IMR-90 (cell line): ENCODE data around the gene EVI2A. TPM values are rescaled to one million over a fixed set of nuclear protein-coding genes. Genes with fewer than 3 reads are reported as not detected.

Experiments used
- ATAC-seq: fragments of 200-7000 bp; cut with Tn5 transposase; 2 replicates; pipeline ENCODE4 v1.9.1; 2020; ENCODE audit warnings: low read depth, mild to moderate bottlenecking, moderate library complexity
- BruUV-seq: library from RNA; stranded (reverse); fragments of 400-500 nt; replicated peaks from 2 replicates; lab custom pipeline; 2021; lab: Mats Ljungman, UMichigan
- CTCF ChIA-PET: fragments of 300-600 bp; formaldehyde crosslinking; extraction: SDS; loops from one replicate; lab custom pipeline; 2021; ENCODE audit warnings: antibody characterized with exemption; lab: Yijun Ruan, JAX
- POLR2A ChIA-PET: fragments of 300-600 bp; sonication (Branson Sonifier 250); formaldehyde crosslinking; loops from one replicate; lab custom pipeline; 2022; ENCODE audit warnings: antibody characterized with exemption; ENCODE audit not compliant: unreplicated experiment; lab: Charles Lee
- DNase-seq: peaks from one replicate; pipeline ENCODE4 v3.0.0; 2013
- H2AFZ ChIP-seq: replicated peaks from 2 replicates; pipeline ENCODE3; 2013; ENCODE audit warnings: low read length, mild to moderate bottlenecking; ENCODE audit not compliant: poor library complexity
- H2AK5ac ChIP-seq: 2 replicates; pipeline ENCODE4 v1.6.1; 2013; ENCODE audit warnings: low read depth, low read length, inconsistent platforms
- H2AK9ac ChIP-seq: replicated peaks from 2 replicates; pipeline ENCODE3; 2013; ENCODE audit warnings: mild to moderate bottlenecking, low read depth, low read length, moderate library complexity; ENCODE audit not compliant: poor library complexity
- H2BK120ac ChIP-seq: 2 replicates; pipeline ENCODE4 v1.6.1; 2013; ENCODE audit warnings: low read depth, low read length, inconsistent platforms
- H2BK15ac ChIP-seq: 3 replicates; pipeline ENCODE4 v1.6.1; 2013; ENCODE audit warnings: low read depth, low read length, inconsistent platforms
- H2BK20ac ChIP-seq: 2 replicates; pipeline ENCODE4 v1.6.1; 2013; ENCODE audit warnings: low read depth, mild to moderate bottlenecking, inconsistent platforms, low read length, moderate library complexity
- H2BK5ac ChIP-seq: 2 replicates; pipeline ENCODE4 v1.6.1; 2013; ENCODE audit warnings: mild to moderate bottlenecking, low read depth, low read length, inconsistent platforms; ENCODE audit not compliant: poor library complexity, severe bottlenecking
- H3K14ac ChIP-seq: replicated peaks from 2 replicates; pipeline ENCODE4 v1.6.1; 2013; ENCODE audit warnings: low read depth, low read length, inconsistent platforms
- H3K18ac ChIP-seq: 2 replicates; pipeline ENCODE4 v1.6.1; 2013; ENCODE audit warnings: low read depth, low read length, control low read depth
- H3K23ac ChIP-seq: 2 replicates; pipeline ENCODE4 v1.6.1; 2013; ENCODE audit warnings: low read depth, low read length, inconsistent platforms
- H3K27ac ChIP-seq: 2 replicates; pipeline ENCODE4 v1.5.1; 2013; ENCODE audit warnings: mild to moderate bottlenecking, control low read depth, low read length; ENCODE audit not compliant: insufficient read depth
- H3K27me3 ChIP-seq: 2 replicates; pipeline ENCODE4 v1.6.1; 2013; ENCODE audit warnings: low read length; ENCODE audit not compliant: control insufficient read depth, insufficient read depth
- H3K36me3 ChIP-seq: 2 replicates; pipeline ENCODE4 v1.6.1; 2013; ENCODE audit warnings: low read length, mixed read lengths; ENCODE audit not compliant: control insufficient read depth, insufficient read depth
- H3K4ac ChIP-seq: 2 replicates; pipeline ENCODE4 v1.6.1; 2013; ENCODE audit warnings: low read depth, low read length, inconsistent platforms
- H3K4me1 ChIP-seq: 2 replicates; pipeline ENCODE4 v1.6.1; 2013; ENCODE audit warnings: low read length, mixed read lengths; ENCODE audit not compliant: control insufficient read depth, insufficient read depth
- H3K4me2 ChIP-seq: 2 replicates; pipeline ENCODE4 v1.6.1; 2013; ENCODE audit warnings: low read depth, mild to moderate bottlenecking, control low read depth, low read length, moderate library complexity
- H3K4me3 ChIP-seq: 2 replicates; pipeline ENCODE4 v1.5.1; 2013; ENCODE audit warnings: low read depth, mild to moderate bottlenecking, control low read depth, low read length, moderate library complexity; ENCODE audit not compliant: insufficient read depth
- H3K56ac ChIP-seq: 2 replicates; pipeline ENCODE4 v1.6.1; 2013; ENCODE audit warnings: low read length, inconsistent platforms; ENCODE audit not compliant: insufficient read depth; ENCODE audit errors: extremely low read depth
- H3K79me1 ChIP-seq, 2 experiments: 2 replicates each; pipeline ENCODE4 v1.6.1; 2013; ENCODE audit warnings: low read length in 2 of 2, inconsistent platforms in 1 of 2, low read depth in 1 of 2
- H3K9ac ChIP-seq: 2 replicates; pipeline ENCODE4 v1.6.1; 2013; ENCODE audit warnings: low read depth, low read length, control low read depth
- H3K9me1 ChIP-seq: 2 replicates; pipeline ENCODE4 v1.6.1; 2013; ENCODE audit warnings: low read length, inconsistent platforms; ENCODE audit not compliant: insufficient read depth
- H3K9me3 ChIP-seq: 2 replicates; pipeline ENCODE4 v1.6.1; 2013; ENCODE audit warnings: low read length; ENCODE audit not compliant: control insufficient read depth, insufficient read depth
- H4K20me1 ChIP-seq: 2 replicates; pipeline ENCODE4 v1.6.1; 2013; ENCODE audit warnings: low read length, inconsistent platforms; ENCODE audit not compliant: insufficient read depth
- H4K5ac ChIP-seq: 2 replicates; pipeline ENCODE4 v1.6.1; 2013; ENCODE audit warnings: mild to moderate bottlenecking, low read depth, low read length, control low read depth
- H4K8ac ChIP-seq, 2 experiments: 2 replicates each; pipeline ENCODE4 v1.6.1; 2013; ENCODE audit warnings: low read depth in 2 of 2, low read length in 2 of 2, control low read depth in 1 of 2, inconsistent platforms in 1 of 2
- H4K91ac ChIP-seq: 2 replicates; pipeline ENCODE4 v1.6.1; 2013; ENCODE audit warnings: low read depth, low read length, inconsistent platforms; ENCODE audit not compliant: insufficient read depth
- BHLHE40 ChIP-seq: fragments of 150-350 bp; IDR thresholded peaks from 2 replicates; pipeline ENCODE4 v1.6.1; 2016; ENCODE audit warnings: mild to moderate bottlenecking, low read depth, low read length
- CEBPB ChIP-seq: IDR thresholded peaks from 2 replicates; pipeline ENCODE4 v1.6.1; 2012; ENCODE audit warnings: low read depth, low read length, improper control_type of control experiment
- CHD1 ChIP-seq: IDR thresholded peaks from 2 replicates; pipeline ENCODE4 v1.6.1; 2012; ENCODE audit warnings: low read depth, low read length, improper control_type of control experiment
- CTCF ChIP-seq: conservative IDR thresholded peaks from 2 replicates; pipeline ENCODE4 v1.5.1; 2012; ENCODE audit warnings: mild to moderate bottlenecking, low read depth, low read length, improper control_type of control experiment
- ELK1 ChIP-seq: fragments of 150-350 bp; IDR thresholded peaks from 2 replicates; pipeline ENCODE4 v1.6.1; 2016; ENCODE audit warnings: low read depth, mild to moderate bottlenecking, low read length, moderate library complexity, borderline replicate concordance
- FOS ChIP-seq: fragments of 150-350 bp; IDR thresholded peaks from 2 replicates; pipeline ENCODE4 v1.6.1; 2016; ENCODE audit warnings: low read depth, low read length
- MAFK ChIP-seq: IDR thresholded peaks from 2 replicates; pipeline ENCODE4 v1.6.1; 2012; ENCODE audit warnings: low read depth, low read length, improper control_type of control experiment
- MAZ ChIP-seq: IDR thresholded peaks from 2 replicates; pipeline ENCODE4 v1.6.1; 2012; ENCODE audit warnings: low read depth, mild to moderate bottlenecking, low read length, improper control_type of control experiment, moderate library complexity, borderline replicate concordance
- MXI1 ChIP-seq: IDR thresholded peaks from 2 replicates; pipeline ENCODE4 v1.6.1; 2012; ENCODE audit warnings: low read depth, mild to moderate bottlenecking, low read length, moderate library complexity, borderline replicate concordance
- NFE2L2 ChIP-seq: fragments of 150-350 bp; IDR thresholded peaks from 2 replicates; pipeline ENCODE4 v1.6.1; 2016; ENCODE audit warnings: low read depth, mild to moderate bottlenecking, low read length
- POLR2A ChIP-seq: IDR thresholded peaks from 2 replicates; pipeline ENCODE4 v1.6.1; 2012; ENCODE audit warnings: mild to moderate bottlenecking, low read depth, low read length
- RAD21 ChIP-seq: IDR thresholded peaks from 2 replicates; pipeline ENCODE4 v1.6.1; 2012; ENCODE audit warnings: low read length, improper control_type of control experiment
- RCOR1 ChIP-seq: IDR thresholded peaks from 2 replicates; pipeline ENCODE4 v1.6.1; 2012; ENCODE audit warnings: mild to moderate bottlenecking, low read length, improper control_type of control experiment; ENCODE audit not compliant: insufficient replicate concordance
- RFX5 ChIP-seq: IDR thresholded peaks from 2 replicates; pipeline ENCODE4 v1.8.0; 2012; ENCODE audit warnings: low read depth, mild to moderate bottlenecking, low read length, moderate library complexity
- SMC3 ChIP-seq: fragments of 150-350 bp; IDR thresholded peaks from 2 replicates; pipeline ENCODE4 v1.6.1; 2016; ENCODE audit warnings: low read depth, mild to moderate bottlenecking, antibody characterized with exemption, low read length, moderate library complexity
- USF2 ChIP-seq: fragments of 150-350 bp; IDR thresholded peaks from 2 replicates; pipeline ENCODE4 v1.6.1; 2017; ENCODE audit warnings: mild to moderate bottlenecking, antibody characterized with exemption, low read length, low read depth
- WGBS, 2 experiments: methylation state at CpG; one replicate each; pipeline versions ENCODE4 v1.1.5 to v1.1.7; 2013; ENCODE audit warnings: missing lambda C conversion rate in 2 of 2; ENCODE audit not compliant: insufficient read length in 1 of 2; ENCODE audit errors: extremely low coverage in 2 of 2; 5-methylcytosine and 5-hydroxymethylcytosine counted together
- dilution Hi-C: fragments of 300-500 bp; cut with HindIII; formaldehyde crosslinking; loops from one replicate; pipeline ENCODE4 v1.14.3; 2018; ENCODE audit warnings: low sequenced_read_pairs; ENCODE audit not compliant: unreplicated experiment
- in situ Hi-C: fragments of 300-500 bp; cut with MboI; formaldehyde crosslinking; loops from 3 replicates; pipeline ENCODE4 v1.14.3; 2019; ENCODE audit warnings: low sequenced_read_pairs, inconsistent platforms, mixed read lengths
- intact Hi-C: fragments of 100-400 bp; cut with micrococcal nuclease; formaldehyde crosslinking; loops from 2 replicates; pipeline ENCODE4 v1.10.0; 2022
- polyA plus RNA-seq, 3 experiments: library from polyadenylated mRNA; depleted of rRNA; stranded (reverse); fragments of >200 nt; gene quantifications; 2 replicates each; pipeline ENCODE4 v1.2.3, GENCODE V29; 2012; ENCODE audit warnings: low replicate concordance in 1 of 3
- total RNA-seq: library from RNA; depleted of rRNA; stranded (reverse); fragments of >200 nt; gene quantifications from 2 replicates; pipeline ENCODE4 v1.2.3, GENCODE V29; 2012

The EVI2A gene
- total and polyA plus RNA-seq, 2 of the 4 experiments (the other 2 are of a cell fraction): 0.50 to 0.90 TPM

- no peak overlapping the region for H2BK20ac ChIP-seq
- H3K56ac ChIP-seq: no peak overlapping the region
- H3K4me1 ChIP-seq: peaks cover 8% of the 10 kb centered on the region
- no peaks in the 10 kb centered on the region for H3K9me3 ChIP-seq
- no peak overlapping the region for H3K4me3 ChIP-seq
- in situ Hi-C loops (no loop called here), intact Hi-C loops (no loop called here), dilution Hi-C loops (no loop called here)
- H3K4ac ChIP-seq: no peak overlapping the region
- H3K9ac ChIP-seq: no peak overlapping the region
- H3K14ac ChIP-seq: no peak overlapping the region
- H2AFZ ChIP-seq: no peak overlapping the region
- H4K20me1 ChIP-seq: no peaks in the 10 kb centered on the region
- H4K5ac ChIP-seq: no peak overlapping the region
- no peak overlapping the region for H4K91ac ChIP-seq
- H3K27me3 ChIP-seq: no peaks in the 10 kb centered on the region
- no peak overlapping the region for H3K23ac ChIP-seq
- no peak for TF ChIP-seq SMC3
- TF ChIP-seq MAFK: no peak
- TF ChIP-seq CHD1: no peak
- TF ChIP-seq FOS: no peak
- no peak for TF ChIP-seq RAD21
- no peak for TF ChIP-seq MXI1
- no peak for TF ChIP-seq ELK1
- no peak for TF ChIP-seq RFX5
- no peak for TF ChIP-seq MAZ
- no peak for TF ChIP-seq CEBPB
- TF ChIP-seq NFE2L2: no peak
- no peak for TF ChIP-seq CTCF
- TF ChIP-seq POLR2A: no peak
- no peak for TF ChIP-seq USF2
- TF ChIP-seq BHLHE40: no peak
- TF ChIP-seq RCOR1: no peak
- WGBS, 2 experiments: 100% methylated on average over 1 of the region's 1 CpG; no CpG with 5 or more reads in 1 of the 2 experiments
- CTCF ChIA-PET: no interaction called here
- H3K36me3 ChIP-seq: peaks cover 6% of the 10 kb centered on the region
- H2AK5ac ChIP-seq: no peak overlapping the region
- no peak overlapping the region for H2BK120ac ChIP-seq
- ATAC-seq (no peak), DNase-seq (no peak)
- no peak overlapping the region for H3K4me2 ChIP-seq
- H3K9me1 ChIP-seq: peaks cover 9% of the 10 kb centered on the region; the same call in 1 of the 2 replicates
- peak overlapping the region; percentile 16; the same call in 1 of the 2 replicates for H3K27ac ChIP-seq
- no peak overlapping the region for H4K8ac ChIP-seq
- POLR2A ChIA-PET: no interaction called here
- H2BK5ac ChIP-seq: no peak overlapping the region
- no TSS peak for BruUV-seq
- H3K79me1 ChIP-seq: peaks cover 6 to 24% of the 10 kb centered on the region in 2 experiments
- no peak overlapping the region for H3K18ac ChIP-seq
- H2BK15ac ChIP-seq: no peak overlapping the region
- H2AK9ac ChIP-seq: no peak overlapping the region
Observed at GRCh38 chr17:31272236-31272635, 49.2 kb downstream of the EVI2A start.
